IMR-90 (cell line): Measurements from ENCODE around the gene PELO. TPM values are rescaled to one million over a fixed set of nuclear protein-coding genes. Genes with fewer than 3 reads are reported as not detected.
A peak's percentile ranks its signal among the peaks of the same experiment; 100 is the strongest.

Source experiments
- ATAC-seq: fragments of 200-7000 bp; cut with Tn5 transposase; 2 replicates; pipeline ENCODE4 v1.9.1; 2020; ENCODE audit warnings: low read depth, mild to moderate bottlenecking, moderate library complexity
- BruUV-seq: library from RNA; stranded (reverse); fragments of 400-500 nt; replicated peaks from 2 replicates; lab custom pipeline; 2021; lab: Mats Ljungman, UMichigan
- CTCF ChIA-PET: fragments of 300-600 bp; formaldehyde crosslinking; extraction: SDS; loops from one replicate; lab custom pipeline; 2021; ENCODE audit warnings: antibody characterized with exemption; lab: Yijun Ruan, JAX
- POLR2A ChIA-PET: fragments of 300-600 bp; sonication (Branson Sonifier 250); formaldehyde crosslinking; loops from one replicate; lab custom pipeline; 2022; ENCODE audit warnings: antibody characterized with exemption; ENCODE audit not compliant: unreplicated experiment; lab: Charles Lee
- DNase-seq: peaks from one replicate; pipeline ENCODE4 v3.0.0; 2013
- H2AFZ ChIP-seq: replicated peaks from 2 replicates; pipeline ENCODE3; 2013; ENCODE audit warnings: low read length, mild to moderate bottlenecking; ENCODE audit not compliant: poor library complexity
- H2AK5ac ChIP-seq: 2 replicates; pipeline ENCODE4 v1.6.1; 2013; ENCODE audit warnings: low read depth, low read length, inconsistent platforms
- H2AK9ac ChIP-seq: replicated peaks from 2 replicates; pipeline ENCODE3; 2013; ENCODE audit warnings: mild to moderate bottlenecking, low read depth, low read length, moderate library complexity; ENCODE audit not compliant: poor library complexity
- H2BK120ac ChIP-seq: 2 replicates; pipeline ENCODE4 v1.6.1; 2013; ENCODE audit warnings: low read depth, low read length, inconsistent platforms
- H2BK15ac ChIP-seq: 3 replicates; pipeline ENCODE4 v1.6.1; 2013; ENCODE audit warnings: low read depth, low read length, inconsistent platforms
- H2BK20ac ChIP-seq: 2 replicates; pipeline ENCODE4 v1.6.1; 2013; ENCODE audit warnings: low read depth, mild to moderate bottlenecking, inconsistent platforms, low read length, moderate library complexity
- H2BK5ac ChIP-seq: 2 replicates; pipeline ENCODE4 v1.6.1; 2013; ENCODE audit warnings: mild to moderate bottlenecking, low read depth, low read length, inconsistent platforms; ENCODE audit not compliant: poor library complexity, severe bottlenecking
- H3K14ac ChIP-seq: replicated peaks from 2 replicates; pipeline ENCODE4 v1.6.1; 2013; ENCODE audit warnings: low read depth, low read length, inconsistent platforms
- H3K18ac ChIP-seq: 2 replicates; pipeline ENCODE4 v1.6.1; 2013; ENCODE audit warnings: low read depth, low read length, control low read depth
- H3K23ac ChIP-seq: 2 replicates; pipeline ENCODE4 v1.6.1; 2013; ENCODE audit warnings: low read depth, low read length, inconsistent platforms
- H3K27ac ChIP-seq: 2 replicates; pipeline ENCODE4 v1.5.1; 2013; ENCODE audit warnings: mild to moderate bottlenecking, control low read depth, low read length; ENCODE audit not compliant: insufficient read depth
- H3K27me3 ChIP-seq: 2 replicates; pipeline ENCODE4 v1.6.1; 2013; ENCODE audit warnings: low read length; ENCODE audit not compliant: control insufficient read depth, insufficient read depth
- H3K36me3 ChIP-seq: 2 replicates; pipeline ENCODE4 v1.6.1; 2013; ENCODE audit warnings: low read length, mixed read lengths; ENCODE audit not compliant: control insufficient read depth, insufficient read depth
- H3K4ac ChIP-seq: 2 replicates; pipeline ENCODE4 v1.6.1; 2013; ENCODE audit warnings: low read depth, low read length, inconsistent platforms
- H3K4me1 ChIP-seq: 2 replicates; pipeline ENCODE4 v1.6.1; 2013; ENCODE audit warnings: low read length, mixed read lengths; ENCODE audit not compliant: control insufficient read depth, insufficient read depth
- H3K4me2 ChIP-seq: 2 replicates; pipeline ENCODE4 v1.6.1; 2013; ENCODE audit warnings: low read depth, mild to moderate bottlenecking, control low read depth, low read length, moderate library complexity
- H3K4me3 ChIP-seq: 2 replicates; pipeline ENCODE4 v1.5.1; 2013; ENCODE audit warnings: low read depth, mild to moderate bottlenecking, control low read depth, low read length, moderate library complexity; ENCODE audit not compliant: insufficient read depth
- H3K56ac ChIP-seq: 2 replicates; pipeline ENCODE4 v1.6.1; 2013; ENCODE audit warnings: low read length, inconsistent platforms; ENCODE audit not compliant: insufficient read depth; ENCODE audit errors: extremely low read depth
- H3K79me1 ChIP-seq, 2 experiments: 2 replicates each; pipeline ENCODE4 v1.6.1; 2013; ENCODE audit warnings: low read length in 2 of 2, inconsistent platforms in 1 of 2, low read depth in 1 of 2
- H3K9ac ChIP-seq: 2 replicates; pipeline ENCODE4 v1.6.1; 2013; ENCODE audit warnings: low read depth, low read length, control low read depth
- H3K9me1 ChIP-seq: 2 replicates; pipeline ENCODE4 v1.6.1; 2013; ENCODE audit warnings: low read length, inconsistent platforms; ENCODE audit not compliant: insufficient read depth
- H3K9me3 ChIP-seq: 2 replicates; pipeline ENCODE4 v1.6.1; 2013; ENCODE audit warnings: low read length; ENCODE audit not compliant: control insufficient read depth, insufficient read depth
- H4K20me1 ChIP-seq: 2 replicates; pipeline ENCODE4 v1.6.1; 2013; ENCODE audit warnings: low read length, inconsistent platforms; ENCODE audit not compliant: insufficient read depth
- H4K5ac ChIP-seq: 2 replicates; pipeline ENCODE4 v1.6.1; 2013; ENCODE audit warnings: mild to moderate bottlenecking, low read depth, low read length, control low read depth
- H4K8ac ChIP-seq, 2 experiments: 2 replicates each; pipeline ENCODE4 v1.6.1; 2013; ENCODE audit warnings: low read depth in 2 of 2, low read length in 2 of 2, control low read depth in 1 of 2, inconsistent platforms in 1 of 2
- H4K91ac ChIP-seq: 2 replicates; pipeline ENCODE4 v1.6.1; 2013; ENCODE audit warnings: low read depth, low read length, inconsistent platforms; ENCODE audit not compliant: insufficient read depth
- BHLHE40 ChIP-seq: fragments of 150-350 bp; IDR thresholded peaks from 2 replicates; pipeline ENCODE4 v1.6.1; 2016; ENCODE audit warnings: mild to moderate bottlenecking, low read depth, low read length
- CEBPB ChIP-seq: IDR thresholded peaks from 2 replicates; pipeline ENCODE4 v1.6.1; 2012; ENCODE audit warnings: low read depth, low read length, improper control_type of control experiment
- CHD1 ChIP-seq: IDR thresholded peaks from 2 replicates; pipeline ENCODE4 v1.6.1; 2012; ENCODE audit warnings: low read depth, low read length, improper control_type of control experiment
- MAFK ChIP-seq: IDR thresholded peaks from 2 replicates; pipeline ENCODE4 v1.6.1; 2012; ENCODE audit warnings: low read depth, low read length, improper control_type of control experiment
- MAZ ChIP-seq: IDR thresholded peaks from 2 replicates; pipeline ENCODE4 v1.6.1; 2012; ENCODE audit warnings: low read depth, mild to moderate bottlenecking, low read length, improper control_type of control experiment, moderate library complexity, borderline replicate concordance
- MXI1 ChIP-seq: IDR thresholded peaks from 2 replicates; pipeline ENCODE4 v1.6.1; 2012; ENCODE audit warnings: low read depth, mild to moderate bottlenecking, low read length, moderate library complexity, borderline replicate concordance
- RAD21 ChIP-seq: IDR thresholded peaks from 2 replicates; pipeline ENCODE4 v1.6.1; 2012; ENCODE audit warnings: low read length, improper control_type of control experiment
- RCOR1 ChIP-seq: IDR thresholded peaks from 2 replicates; pipeline ENCODE4 v1.6.1; 2012; ENCODE audit warnings: mild to moderate bottlenecking, low read length, improper control_type of control experiment; ENCODE audit not compliant: insufficient replicate concordance
- SMC3 ChIP-seq: fragments of 150-350 bp; IDR thresholded peaks from 2 replicates; pipeline ENCODE4 v1.6.1; 2016; ENCODE audit warnings: low read depth, mild to moderate bottlenecking, antibody characterized with exemption, low read length, moderate library complexity
- WGBS, 2 experiments: methylation state at CpG; one replicate each; pipeline versions ENCODE4 v1.1.5 to v1.1.7; 2013; ENCODE audit warnings: missing lambda C conversion rate in 2 of 2; ENCODE audit not compliant: insufficient read length in 1 of 2; ENCODE audit errors: extremely low coverage in 2 of 2; 5-methylcytosine and 5-hydroxymethylcytosine counted together
- dilution Hi-C: fragments of 300-500 bp; cut with HindIII; formaldehyde crosslinking; loops from one replicate; pipeline ENCODE4 v1.14.3; 2018; ENCODE audit warnings: low sequenced_read_pairs; ENCODE audit not compliant: unreplicated experiment
- in situ Hi-C: fragments of 300-500 bp; cut with MboI; formaldehyde crosslinking; loops from 3 replicates; pipeline ENCODE4 v1.14.3; 2019; ENCODE audit warnings: low sequenced_read_pairs, inconsistent platforms, mixed read lengths
- intact Hi-C: fragments of 100-400 bp; cut with micrococcal nuclease; formaldehyde crosslinking; loops from 2 replicates; pipeline ENCODE4 v1.10.0; 2022
- polyA plus RNA-seq, 3 experiments: library from polyadenylated mRNA; depleted of rRNA; stranded (reverse); fragments of >200 nt; gene quantifications; 2 replicates each; pipeline ENCODE4 v1.2.3, GENCODE V29; 2012; ENCODE audit warnings: low replicate concordance in 1 of 3
- total RNA-seq: library from RNA; depleted of rRNA; stranded (reverse); fragments of >200 nt; gene quantifications from 2 replicates; pipeline ENCODE4 v1.2.3, GENCODE V29; 2012
- TF ChIP-seq, protein P1 (sequence below): conservative IDR thresholded peaks from 2 replicates; pipeline ENCODE4 v1.5.1; 2012; ENCODE audit warnings: mild to moderate bottlenecking, low read depth, low read length, improper control_type of control experiment

PELO gene
- total and polyA plus RNA-seq, 2 of the 4 experiments (the other 2 are of a cell fraction): 42.4 to 48.9 TPM

DNA sequence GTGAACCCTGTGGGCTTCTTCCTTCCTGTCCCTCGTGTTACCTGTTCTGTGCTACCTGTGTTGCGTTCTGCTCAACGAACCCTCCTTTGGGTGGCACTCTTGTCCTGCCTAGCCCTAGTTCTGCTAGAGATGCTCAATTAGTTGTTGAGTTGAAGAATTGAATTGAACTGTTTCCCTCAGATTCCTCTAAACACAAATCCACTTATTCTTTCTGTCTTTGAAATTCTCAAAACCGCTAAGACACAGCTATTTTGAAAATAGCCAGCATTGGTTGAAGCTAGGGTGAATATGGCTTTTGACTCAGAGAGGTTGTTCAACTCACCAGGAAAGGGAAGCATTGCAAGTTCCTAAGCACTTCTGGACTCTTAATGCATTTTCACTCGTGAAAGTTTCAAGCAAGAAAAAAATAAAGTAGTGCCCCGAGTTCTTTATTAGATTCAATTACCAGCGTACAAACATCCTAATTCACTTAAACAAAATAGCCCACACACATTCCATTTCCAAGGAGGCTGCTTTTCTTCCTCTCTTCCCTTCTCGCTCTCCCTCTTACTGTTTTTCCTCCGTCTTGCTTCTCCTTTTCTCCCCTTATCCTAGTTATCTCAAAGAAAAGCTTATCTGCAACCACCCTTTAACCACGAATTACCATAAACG is 642 bp upstream of the PELO start:
- in situ Hi-C loops: no loop called here
- peak; percentile 0; the same call in 1 of the 2 replicates for ATAC-seq
- dilution Hi-C loops: no loop called here

More for the DNA sequence above, 642 bp upstream of the PELO start:
- 3% methylated on average over 5 of the region's 11 CpGs; no CpG with 5 or more reads in 1 of the 2 experiments for WGBS, 2 experiments
- CTCF ChIA-PET: interaction anchor here (0.5 to 1.5 kb wide), 5 partner anchors 13 to 150 kb away, joined by 3 to 4 read pairs (median 3); no protein-coding TSS in a partner anchor
- H3K4me3 ChIP-seq: peak overlapping the region; percentile 61
- H3K27me3 ChIP-seq: no peaks in the 10 kb centered on the region
- POLR2A ChIA-PET: no interaction called here
- peaks cover 3% of the 10 kb centered on the region for H3K9me1 ChIP-seq
- H3K36me3 ChIP-seq: peaks cover 1% of the 10 kb centered on the region; the same call in 1 of the 2 replicates
- H3K56ac ChIP-seq: peak overlapping the region; percentile 87
- H4K20me1 ChIP-seq: 0 out of 2 replicates have a peak, but pooled peaks cover 5% of the 10 kb centered on the region
- peak overlapping the region; percentile 72 for H2BK5ac ChIP-seq
- no peak overlapping the region for H2AFZ ChIP-seq
- H4K91ac ChIP-seq: peak overlapping the region; percentile 74
- H3K27ac ChIP-seq: peak overlapping the region; percentile 87
- H2BK20ac ChIP-seq: peak overlapping the region; percentile 60
- H2AK9ac ChIP-seq: no peak overlapping the region
- peak overlapping the region; percentile 19; the same call in 1 of the 2 replicates for H3K23ac ChIP-seq
- H3K4me1 ChIP-seq: peaks cover 12% of the 10 kb centered on the region
- peak; percentile 31 for DNase-seq
- H3K18ac ChIP-seq: peak overlapping the region; percentile 53
- H2AK5ac ChIP-seq: peak overlapping the region; percentile 69
- H3K4ac ChIP-seq: peak overlapping the region; percentile 82
- H3K9ac ChIP-seq: peak overlapping the region; percentile 97
- H3K9me3 ChIP-seq: no peaks in the 10 kb centered on the region
- no TSS peak for BruUV-seq
- H2BK120ac ChIP-seq: peak overlapping the region; percentile 82
- intact Hi-C loops: loop anchor here (1.0 to 5.0 kb wide), 3 partner anchors 40 to 128 kb away; no protein-coding TSS in a partner anchor
- peak overlapping the region; percentile 7 to 71; a peak in 3 of 4 replicates for H4K8ac ChIP-seq
- H3K4me2 ChIP-seq: peak overlapping the region; percentile 74
- TF ChIP-seq CHD1: no peak
- 0 out of 2 replicates have a peak, but pooled peaks have one; percentile 23 for TF ChIP-seq SMC3
- no peak for TF ChIP-seq RCOR1
- no peak for TF ChIP-seq MAZ
- TF ChIP-seq MXI1: no peak
- no peak for TF ChIP-seq CEBPB
- no peak for TF ChIP-seq BHLHE40
- TF ChIP-seq, protein P1, sequence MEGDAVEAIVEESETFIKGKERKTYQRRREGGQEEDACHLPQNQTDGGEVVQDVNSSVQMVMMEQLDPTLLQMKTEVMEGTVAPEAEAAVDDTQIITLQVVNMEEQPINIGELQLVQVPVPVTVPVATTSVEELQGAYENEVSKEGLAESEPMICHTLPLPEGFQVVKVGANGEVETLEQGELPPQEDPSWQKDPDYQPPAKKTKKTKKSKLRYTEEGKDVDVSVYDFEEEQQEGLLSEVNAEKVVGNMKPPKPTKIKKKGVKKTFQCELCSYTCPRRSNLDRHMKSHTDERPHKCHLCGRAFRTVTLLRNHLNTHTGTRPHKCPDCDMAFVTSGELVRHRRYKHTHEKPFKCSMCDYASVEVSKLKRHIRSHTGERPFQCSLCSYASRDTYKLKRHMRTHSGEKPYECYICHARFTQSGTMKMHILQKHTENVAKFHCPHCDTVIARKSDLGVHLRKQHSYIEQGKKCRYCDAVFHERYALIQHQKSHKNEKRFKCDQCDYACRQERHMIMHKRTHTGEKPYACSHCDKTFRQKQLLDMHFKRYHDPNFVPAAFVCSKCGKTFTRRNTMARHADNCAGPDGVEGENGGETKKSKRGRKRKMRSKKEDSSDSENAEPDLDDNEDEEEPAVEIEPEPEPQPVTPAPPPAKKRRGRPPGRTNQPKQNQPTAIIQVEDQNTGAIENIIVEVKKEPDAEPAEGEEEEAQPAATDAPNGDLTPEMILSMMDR: 0 out of 2 replicates have a peak, but pooled peaks have one; percentile 26
- peak; percentile 35 for TF ChIP-seq RAD21
- no peak for TF ChIP-seq MAFK
- peaks cover 0 to 25% of the 10 kb centered on the region in 2 experiments; a peak in 2 of 4 replicates for H3K79me1 ChIP-seq
- H3K14ac ChIP-seq: peak overlapping the region; percentile 57
- H4K5ac ChIP-seq: peak overlapping the region; percentile 32
- H2BK15ac ChIP-seq: peak overlapping the region; percentile 59; the same call in 2 of the 3 replicates
